Activated CD8-positive, alpha-beta T cell treated with anti-CD3 and anti-CD28 coated beads for 36 hours (primary cell): ENCODE measurements around the gene RAB4B. TPM values are rescaled to one million over a fixed set of nuclear protein-coding genes. Genes with fewer than 3 reads are reported as not detected.

Experiments used
- ATAC-seq: fragments of 200-7000 bp; cut with Tn5 transposase; one replicate; pipeline ENCODE4 v1.10.0; 2021; ENCODE audit warnings: mild to moderate bottlenecking, moderate library complexity
- CTCF ChIA-PET: fragments of 350-600 bp; sonication (Branson Sonifier 250); formaldehyde crosslinking; loops from one replicate; lab custom pipeline; 2021; ENCODE audit warnings: antibody characterized with exemption; lab: Charles Lee
- POLR2A ChIA-PET: fragments of 350-600 bp; sonication (Branson Sonifier 250); formaldehyde crosslinking; loops from one replicate; lab custom pipeline; 2021; ENCODE audit warnings: antibody characterized with exemption; lab: Charles Lee
- DNase-seq: peaks from one replicate; pipeline ENCODE4 v3.0.0-alpha.2; 2020
- H3K27ac Mint-ChIP-seq: one replicate; pipeline ENCODE4 v1.8.0; 2021; ENCODE audit warnings: mild to moderate bottlenecking, mixed read lengths
- H3K27me3 Mint-ChIP-seq: one replicate; pipeline ENCODE4 v1.8.0; 2021; ENCODE audit warnings: mixed read lengths
- H3K36me3 Mint-ChIP-seq: one replicate; pipeline ENCODE4 v1.8.0; 2021; ENCODE audit warnings: low read depth, mixed read lengths
- H3K4me1 Mint-ChIP-seq: one replicate; pipeline ENCODE4 v1.8.0; 2021; ENCODE audit warnings: low read depth, mixed read lengths
- H3K4me3 Mint-ChIP-seq: one replicate; pipeline ENCODE4 v1.8.0; 2021; ENCODE audit warnings: mild to moderate bottlenecking, moderate library complexity, mixed read lengths
- H3K9me3 Mint-ChIP-seq: one replicate; pipeline ENCODE4 v1.8.0; 2021; ENCODE audit warnings: mixed read lengths
- CTCF ChIP-seq: fragments of 200-600 bp; IDR thresholded peaks from one replicate; pipeline ENCODE4 v1.8.0; 2022; ENCODE audit warnings: antibody characterized with exemption, mild to moderate bottlenecking
- intact Hi-C: fragments of 100-400 bp; cut with micrococcal nuclease; formaldehyde crosslinking; loops from one replicate; pipeline ENCODE4 v1.10.0; 2022
- total RNA-seq, 2 experiments: library from RNA; stranded (reverse); gene quantifications; one replicate each; pipeline ENCODE4 v1.2.3, GENCODE V29; 2021

RAB4B gene
- total RNA-seq, 2 experiments from 2014 or later, result 39.7 to 42.3 TPM

- no peak for ATAC-seq
- POLR2A ChIA-PET, result interaction anchor here (1.2 to 4.0 kb wide), 6 partner anchors 8 to 92 kb away, joined by 3 to 22 read pairs (median 8); partner anchors contain the start of genes MIA and RAB4B
These were observed 22.8 kb upstream of the RAB4B start for GRCh38 chr19:40755248-40755624.

GRCh38 chr19:40755791-40756190 lies 22.3 kb upstream of the RAB4B start:
- peak overlapping the region; percentile 81 for H3K4me3 Mint-ChIP-seq
- H3K9me3 Mint-ChIP-seq, result no peaks in the 10 kb centered on the region
- intact Hi-C loops, result no loop called here
- no peak for DNase-seq
- TF ChIP-seq CTCF, result no peak
- ChIA-PET CTCF (interaction anchor here (1.0 to 5.7 kb wide), 4 partner anchors 10 to 64 kb away, joined by 3 to 36 read pairs (median 8); partner anchors contain the start of gene RAB4B), POLR2A (interaction anchor here (1.1 to 4.0 kb wide), 5 partner anchors 7 to 51 kb away, joined by 4 to 22 read pairs (median 8); partner anchors contain the start of genes MIA and RAB4B)
- H3K36me3 Mint-ChIP-seq, result peaks cover 78% of the 10 kb centered on the region
- no peaks in the 10 kb centered on the region for H3K27me3 Mint-ChIP-seq
- H3K27ac Mint-ChIP-seq, result peak overlapping the region; percentile 92
- H3K4me1 Mint-ChIP-seq, result peaks cover 52% of the 10 kb centered on the region
- ATAC-seq, result no peak

More at GRCh38 chr19:40755248-40755624, 22.8 kb upstream of the RAB4B start:
- TF ChIP-seq CTCF, result no peak
- intact Hi-C loops, result no loop called here
- Mint-ChIP-seq H3K27me3 (no peaks in the 10 kb centered on the region), H3K27ac (peak overlapping the region; percentile 92), H3K4me1 (peaks cover 48% of the 10 kb centered on the region), H3K4me3 (peak overlapping the region; percentile 81), H3K9me3 (no peaks in the 10 kb centered on the region), H3K36me3 (peaks cover 74% of the 10 kb centered on the region)
- CTCF ChIA-PET, result interaction anchor here (1.0 to 5.7 kb wide), 4 partner anchors 11 to 64 kb away, joined by 3 to 36 read pairs (median 11); partner anchors contain the start of gene RAB4B
- no peak for DNase-seq

GRCh38 chr19:40756502-40757110 lies 21.4 kb upstream of the RAB4B start:
- H3K9me3 Mint-ChIP-seq, result no peaks in the 10 kb centered on the region
- peak overlapping the region; percentile 92 for H3K27ac Mint-ChIP-seq
- ATAC-seq (peak; percentile 40), DNase-seq (peak; percentile 67)
- ChIA-PET POLR2A (interaction anchor here (0.6 to 2.5 kb wide), 6 partner anchors 9 to 50 kb away, joined by 3 to 12 read pairs (median 4); no protein-coding TSS in a partner anchor), CTCF (interaction anchor here (1.3 to 5.7 kb wide), 5 partner anchors 21 to 186 kb away, joined by 3 to 36 read pairs (median 5); partner anchors contain the start of gene RAB4B)
- intact Hi-C loops, result no loop called here
- H3K4me3 Mint-ChIP-seq, result peak overlapping the region; percentile 62
- H3K36me3 Mint-ChIP-seq, result peaks cover 78% of the 10 kb centered on the region
- H3K4me1 Mint-ChIP-seq, result peaks cover 57% of the 10 kb centered on the region
- no peak for TF ChIP-seq CTCF
- H3K27me3 Mint-ChIP-seq, result no peaks in the 10 kb centered on the region

- Mint-ChIP-seq H3K36me3 (peaks cover 80% of the 10 kb centered on the region), H3K4me1 (peaks cover 72% of the 10 kb centered on the region), H3K9me3 (no peaks in the 10 kb centered on the region), H3K4me3 (no peak overlapping the region), H3K27me3 (no peaks in the 10 kb centered on the region), H3K27ac (peak overlapping the region; percentile 58)
- ChIA-PET POLR2A (interaction anchor here (0.6 to 2.2 kb wide), 5 partner anchors 9 to 339 kb away, joined by 3 to 8 read pairs (median 4); partner anchors contain the start of genes ACTMAP and RAB4B), CTCF (interaction anchor here (1.5 kb wide), 1 partner anchor 49 kb away, joined by 6 read pairs; no protein-coding TSS in a partner anchor)
- DNase-seq, result no peak
- TF ChIP-seq CTCF, result no peak
- intact Hi-C loops, result no loop called here
- ATAC-seq, result no peak
These were observed 19.6 kb upstream of the RAB4B start for GRCh38 chr19:40758491-40758890.

- peaks cover 78% of the 10 kb centered on the region for H3K4me1 Mint-ChIP-seq
- TF ChIP-seq CTCF, result no peak
- no peak for ATAC-seq
- H3K9me3 Mint-ChIP-seq, result no peaks in the 10 kb centered on the region
- H3K36me3 Mint-ChIP-seq, result peaks cover 84% of the 10 kb centered on the region
- intact Hi-C loops, result no loop called here
- POLR2A ChIA-PET, result interaction anchor here (2.2 kb wide), 1 partner anchor 19 kb away, joined by 8 read pairs; the partner anchor contains the start of gene RAB4B
- no peak overlapping the region for H3K27ac Mint-ChIP-seq
- H3K27me3 Mint-ChIP-seq, result no peaks in the 10 kb centered on the region
- DNase-seq, result no peak
- no peak overlapping the region for H3K4me3 Mint-ChIP-seq
- CTCF ChIA-PET, result no interaction called here
These were observed 18.7 kb upstream of the RAB4B start for GRCh38 chr19:40759352-40759751.
